Esophagus muscularis mucosa (tissue), 4 donors: Measurements from ENCODE around the gene VPS13D.
"Not testable (repeated sequence)": the region's sequence is repeated elsewhere in the genome, so short reads cannot be mapped to it uniquely, and the experiment has no call there.

ENCODE experiments used
- EP300 ChIP-seq: sonication (generic); formaldehyde crosslinking; IDR thresholded peaks from one replicate; pipeline ENCODE4 v1.6.1; 2017; ENCODE audit warnings: antibody characterized with exemption
- POLR2A ChIP-seq: fragments of 450-650 bp; IDR thresholded peaks from one replicate; pipeline ENCODE4 v1.6.1; 2017; ENCODE audit warnings: antibody characterized with exemption, moderate library complexity, mild to moderate bottlenecking, low read depth
- POLR2AphosphoS5 ChIP-seq, 2 donors: sonication (generic); formaldehyde crosslinking; IDR thresholded peaks; one replicate each; pipeline ENCODE4 v1.6.1; 2017; ENCODE audit warnings: antibody characterized with exemption in 2 of 2
- TF ChIP-seq, protein P1 (sequence below), 3 experiments: fragments of 200-600 bp in 2 of 3; fragments of 450-650 bp in 1 of 3; sonication (generic) in 2 of 3; IDR thresholded peaks; one replicate each; pipeline ENCODE4 v1.5.1; 2017 to 2019; ENCODE audit warnings: antibody characterized with exemption in 3 of 3, mild to moderate bottlenecking in 2 of 3, moderate library complexity in 1 of 3

- not testable (repeated sequence) for TF ChIP-seq POLR2AphosphoS5 (IDR thresholded peaks at IDR 0.05); POLR2A; EP300
- TF ChIP-seq, protein P1, sequence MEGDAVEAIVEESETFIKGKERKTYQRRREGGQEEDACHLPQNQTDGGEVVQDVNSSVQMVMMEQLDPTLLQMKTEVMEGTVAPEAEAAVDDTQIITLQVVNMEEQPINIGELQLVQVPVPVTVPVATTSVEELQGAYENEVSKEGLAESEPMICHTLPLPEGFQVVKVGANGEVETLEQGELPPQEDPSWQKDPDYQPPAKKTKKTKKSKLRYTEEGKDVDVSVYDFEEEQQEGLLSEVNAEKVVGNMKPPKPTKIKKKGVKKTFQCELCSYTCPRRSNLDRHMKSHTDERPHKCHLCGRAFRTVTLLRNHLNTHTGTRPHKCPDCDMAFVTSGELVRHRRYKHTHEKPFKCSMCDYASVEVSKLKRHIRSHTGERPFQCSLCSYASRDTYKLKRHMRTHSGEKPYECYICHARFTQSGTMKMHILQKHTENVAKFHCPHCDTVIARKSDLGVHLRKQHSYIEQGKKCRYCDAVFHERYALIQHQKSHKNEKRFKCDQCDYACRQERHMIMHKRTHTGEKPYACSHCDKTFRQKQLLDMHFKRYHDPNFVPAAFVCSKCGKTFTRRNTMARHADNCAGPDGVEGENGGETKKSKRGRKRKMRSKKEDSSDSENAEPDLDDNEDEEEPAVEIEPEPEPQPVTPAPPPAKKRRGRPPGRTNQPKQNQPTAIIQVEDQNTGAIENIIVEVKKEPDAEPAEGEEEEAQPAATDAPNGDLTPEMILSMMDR (IDR thresholded peaks at IDR 0.05) = not testable (repeated sequence)
These were observed 226.3 kb downstream of the VPS13D start for GRCh38 chr1:12456081-12456480.
